ENCODE results near the gene HARS1.
"Not testable (repeated sequence)": the region's sequence is repeated elsewhere in the genome, so short reads cannot be mapped to it uniquely, and the experiment has no call there.

Gene HARS1

DNA sequence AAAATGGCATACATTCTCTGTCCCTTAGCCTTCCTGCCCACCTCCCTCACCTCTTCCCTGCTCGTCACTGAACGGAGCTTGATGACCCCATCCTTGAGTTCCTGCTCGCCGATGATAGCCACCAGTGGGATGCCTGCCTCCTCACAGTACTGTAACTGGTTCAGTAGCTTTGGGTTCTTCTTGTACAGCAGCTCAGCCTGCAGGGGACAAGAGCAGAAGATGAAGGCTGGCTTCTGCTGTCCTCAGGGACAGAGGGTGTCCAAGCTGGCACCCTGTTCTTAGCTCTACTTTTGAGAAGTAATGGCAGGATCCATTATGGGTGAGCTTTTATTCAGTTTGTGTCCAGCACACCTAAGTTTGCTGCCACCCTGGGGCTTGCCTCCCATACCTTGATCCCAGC lies 16.5 kb downstream of the HARS1 start:
- DNase-seq (ENCODE audit: low read depth): no peak

- no peak for DNase-seq (ENCODE audit: low read depth)
These were observed 17.0 kb downstream of the HARS1 start for GRCh38 chr5:140674211-140674610.

- DNase-seq (ENCODE audit: low read depth): no peak
These were observed 17.8 kb downstream of the HARS1 start, which contains the start of gene DND1 for GRCh38 chr5:140673187-140673976. Gene DND1, minus strand, starts transcription at chr5:140673576. Its CDS starts 34 bp downstream, at chr5:140673542.

DNA sequence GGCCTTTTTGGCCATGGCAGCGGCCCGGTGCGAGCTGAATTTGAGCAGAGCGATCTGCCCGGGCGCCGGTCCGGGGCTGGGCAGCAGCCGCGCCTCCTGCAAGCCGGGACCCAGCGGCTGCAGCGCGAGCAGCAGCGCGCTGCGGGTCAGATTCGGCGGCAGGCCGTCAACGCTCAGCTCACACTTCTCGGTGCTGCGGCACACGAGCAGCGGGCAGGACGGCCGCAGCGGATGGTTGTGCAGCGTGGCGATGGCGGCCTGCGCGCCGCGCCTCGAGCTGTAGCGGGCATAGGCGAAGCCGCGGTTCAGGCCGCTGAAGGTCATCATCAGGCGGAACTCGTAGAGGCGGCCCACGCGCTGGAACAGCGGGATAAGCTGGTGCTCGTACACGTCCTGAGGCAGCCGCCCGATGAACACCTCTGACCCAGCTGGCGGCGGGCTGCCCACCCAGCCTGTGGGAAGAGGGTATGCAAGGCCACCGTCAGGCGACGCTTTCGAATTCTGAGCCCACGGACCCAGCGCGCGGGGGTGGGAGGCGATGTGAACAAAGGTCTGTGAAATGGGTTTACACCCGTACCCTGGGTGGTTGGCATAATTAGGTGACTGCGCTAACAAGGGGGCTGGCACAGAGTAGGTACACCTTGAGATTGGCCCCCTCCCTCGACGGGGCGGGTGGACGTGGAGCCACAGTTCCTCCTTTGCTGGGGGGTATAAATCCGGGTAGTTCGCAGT lies 18.5 kb downstream of the HARS1 start:
- no peak for DNase-seq (ENCODE audit: low read depth)

- DNase-seq (ENCODE audit: low read depth): no peak
These were observed 19.6 kb downstream of the HARS1 start for GRCh38 chr5:140671472-140672125.

GRCh38 chr5:140671035-140671434 lies 20.1 kb downstream of the HARS1 start:
- DNase-seq (ENCODE audit: low read depth): not testable (repeated sequence)

GRCh38 chr5:140664359-140665119 lies 26.6 kb downstream of the HARS1 start, which contains the start of gene WDR55:
Gene WDR55, plus strand, starts transcription at chr5:140664904. Its CDS starts 9 bp downstream, at chr5:140664913.
- peak; percentile 91 for DNase-seq (ENCODE audit: low read depth)

GRCh38 chr5:140664030-140664358 lies 27.2 kb downstream of the HARS1 start:
- DNase-seq (ENCODE audit: low read depth): no peak

GRCh38 chr5:140660371-140660770 lies 30.8 kb downstream of the HARS1 start:
- not testable (repeated sequence) for DNase-seq (ENCODE audit: low read depth)

DNA sequence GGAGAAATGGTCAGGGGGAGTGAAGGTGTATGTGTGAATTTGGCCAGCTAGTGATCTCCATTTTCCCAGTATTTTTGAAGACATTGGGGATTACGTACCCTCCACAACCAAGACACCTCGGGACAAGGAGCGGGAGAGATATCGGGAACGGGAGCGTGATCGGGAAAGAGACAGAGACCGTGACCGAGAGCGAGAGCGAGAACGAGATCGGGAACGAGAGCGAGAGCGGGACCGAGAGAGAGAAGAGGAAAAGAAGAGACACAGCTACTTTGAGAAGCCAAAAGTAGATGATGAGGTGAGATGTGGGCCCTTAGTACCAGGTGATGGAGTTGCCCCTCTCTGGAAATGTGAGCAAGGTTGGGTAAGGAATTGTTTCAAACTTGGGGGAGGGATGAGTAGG lies 32.3 kb downstream of the HARS1 start:
- no peak for DNase-seq (ENCODE audit: low read depth)

DNA sequence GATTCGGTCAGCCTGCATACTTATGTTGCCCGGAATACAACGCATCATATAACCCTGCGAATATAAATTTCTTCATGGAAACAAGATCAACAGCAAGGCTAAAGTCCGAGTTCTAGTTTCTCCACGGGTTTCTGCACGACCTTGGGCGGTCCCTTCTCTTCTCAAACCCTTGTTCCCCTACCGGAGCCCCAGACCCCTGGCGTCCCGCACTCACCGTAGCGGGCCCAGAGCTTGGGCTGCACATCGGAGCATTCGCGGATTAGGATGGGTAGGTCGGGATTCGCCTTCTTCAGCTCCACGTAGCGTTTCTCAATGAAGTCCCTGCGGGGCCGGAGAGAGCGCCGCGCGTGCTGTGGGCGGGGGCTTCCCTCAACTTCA lies 44.1 kb downstream of the HARS1 start:
- DNase-seq (ENCODE audit: low read depth): no peak

DNA sequence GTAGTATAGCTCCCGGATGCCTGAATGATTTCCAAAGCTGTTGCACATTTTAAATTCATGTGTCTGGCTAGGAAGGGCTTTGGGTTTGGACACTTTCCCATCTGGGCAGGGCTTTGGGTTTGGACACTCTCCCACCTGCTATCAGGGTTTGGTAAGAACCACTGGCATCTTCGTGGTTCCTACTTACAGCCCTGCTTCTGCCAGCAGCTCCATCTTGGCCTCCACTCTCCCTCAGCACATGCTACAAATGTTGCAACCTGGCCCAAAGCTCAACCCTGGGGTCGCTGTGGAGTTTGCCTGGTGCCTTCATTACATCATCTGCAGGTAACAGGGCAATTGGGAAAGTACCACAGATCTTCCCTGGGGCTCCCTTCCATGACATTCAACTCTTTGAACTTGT lies 48.5 kb downstream of the HARS1 start:
- DNase-seq (ENCODE audit: low read depth): no peak

DNA sequence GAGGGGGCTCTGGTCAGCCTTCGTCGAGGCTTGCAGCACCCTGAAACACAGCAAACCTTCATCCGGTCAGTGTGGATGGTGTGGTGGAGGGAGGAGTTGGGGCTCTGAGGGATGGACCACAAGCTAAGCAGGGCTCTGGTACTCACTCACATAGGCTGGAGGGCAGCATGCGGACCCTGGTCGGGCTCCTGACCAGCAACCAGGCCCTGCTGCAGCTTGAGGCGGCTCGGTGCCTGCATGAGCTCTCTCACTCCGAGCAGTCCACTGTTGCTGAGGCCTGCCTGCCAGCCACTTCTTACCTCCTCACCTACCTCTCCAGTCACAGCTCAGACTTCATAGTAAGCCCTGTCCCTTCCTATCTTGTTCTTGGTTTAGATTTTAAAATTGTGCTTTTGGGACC lies 49.5 kb downstream of the HARS1 start:
- no peak for DNase-seq (ENCODE audit: low read depth)

- peak; percentile 95 for DNase-seq (ENCODE audit: low read depth)
These were observed 51.8 kb downstream of the HARS1 start, which contains the start of gene TMCO6 for GRCh38 chr5:140639148-140639981. Gene TMCO6, plus strand, starts transcription at chr5:140639451. Its CDS starts 77 bp downstream, at chr5:140639528.

DNA sequence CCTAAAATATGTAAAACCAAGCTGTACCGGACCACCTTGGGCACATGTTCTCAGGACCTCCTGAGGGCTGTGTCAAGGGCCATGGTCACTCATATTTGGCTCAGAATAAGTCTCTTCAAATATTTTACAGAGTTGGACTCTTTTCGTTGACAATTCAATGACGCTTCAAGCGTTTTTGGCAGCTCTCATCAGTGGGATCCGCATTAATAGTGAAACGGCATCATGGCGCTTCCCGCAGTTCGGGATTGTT lies 52.3 kb downstream of the HARS1 start:
- not testable (repeated sequence) for DNase-seq (ENCODE audit: low read depth)

DNA sequence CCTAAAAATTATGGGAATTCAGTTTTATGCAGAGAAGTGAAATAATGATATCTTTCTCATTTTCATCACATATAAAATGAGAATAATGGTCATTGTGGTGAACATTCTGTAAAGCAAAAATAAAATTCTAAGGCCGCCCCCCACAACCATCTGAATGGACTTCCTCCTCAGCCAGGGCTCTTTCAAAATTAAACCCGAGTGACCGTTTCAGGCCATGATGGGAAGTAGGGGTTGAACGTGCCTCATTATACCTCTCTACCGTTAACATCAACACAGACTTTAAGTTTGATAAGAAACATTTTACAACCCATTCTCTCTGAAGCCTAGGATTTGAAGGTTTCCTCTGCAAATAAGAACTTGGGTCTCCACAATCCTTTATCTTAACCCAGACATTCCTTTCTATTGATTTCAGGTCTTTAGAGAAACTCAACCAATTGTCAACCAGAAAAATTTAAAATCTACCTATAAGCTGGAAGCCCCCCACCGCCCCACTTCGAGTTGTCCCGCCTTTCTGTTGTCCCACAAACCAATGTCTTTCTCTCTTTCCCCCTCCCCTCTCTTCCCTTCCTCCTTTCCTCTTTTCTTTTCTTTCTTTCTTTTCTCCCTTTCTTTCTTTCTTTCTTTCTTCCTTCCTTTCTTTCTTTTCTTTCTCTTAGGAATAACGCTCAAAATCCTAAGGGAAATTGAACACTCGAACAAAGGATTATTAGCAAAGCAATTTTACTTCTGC lies 53.6 kb downstream of the HARS1 start:
- DNase-seq (ENCODE audit: low read depth): no peak

DNA sequence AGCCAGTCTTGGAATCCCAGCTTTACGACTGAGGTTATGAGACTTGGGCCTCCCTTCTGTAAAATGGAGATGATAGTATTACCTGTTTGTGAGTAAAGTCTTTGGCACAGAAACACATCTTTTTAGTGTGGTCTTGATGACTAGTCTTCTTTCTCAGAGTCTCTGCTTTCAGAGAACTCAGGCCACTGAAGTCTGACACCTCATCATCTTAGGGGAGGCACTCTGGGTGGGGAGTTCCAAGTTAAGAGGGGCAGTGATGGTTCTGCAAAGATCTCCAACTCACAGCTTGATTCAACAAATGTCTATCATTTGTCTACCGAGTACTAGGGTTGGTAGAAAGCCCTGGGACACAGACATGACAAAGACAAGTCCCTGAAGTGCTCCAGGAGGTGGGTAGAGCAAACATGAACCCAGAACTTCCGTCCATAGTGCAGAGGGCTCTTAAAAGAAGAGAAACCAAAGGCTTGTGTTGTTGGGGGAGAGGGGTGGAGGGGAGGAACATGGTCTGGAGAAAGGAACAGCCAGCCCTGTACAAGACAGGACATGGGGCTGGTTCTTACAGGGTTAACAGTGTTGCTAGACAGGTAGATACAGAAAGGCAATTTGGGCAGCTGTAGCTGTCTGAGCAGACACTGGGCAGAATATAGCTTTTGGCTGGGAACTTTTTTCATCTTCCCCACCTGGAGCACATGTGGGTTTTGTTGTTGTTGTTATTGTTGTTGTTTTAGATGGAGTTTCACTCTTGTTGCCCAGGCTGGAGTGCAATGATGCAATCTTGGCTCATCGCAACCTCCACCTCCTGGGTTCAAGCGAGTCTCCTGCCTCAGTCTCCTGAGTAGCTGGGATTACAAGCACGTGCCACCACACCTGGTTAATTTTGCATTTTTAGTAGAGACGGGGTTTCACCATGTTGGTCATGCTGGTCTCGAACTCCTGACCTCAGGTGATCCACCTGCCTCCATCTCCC lies 55.6 kb downstream of the HARS1 start:
- DNase-seq (ENCODE audit: low read depth): no peak

GRCh38 chr5:140634103-140634502 lies 57.1 kb downstream of the HARS1 start:
- no peak for DNase-seq (ENCODE audit: low read depth)

GRCh38 chr5:140633501-140633900 lies 57.7 kb downstream of the HARS1 start:
- DNase-seq (ENCODE audit: low read depth): no peak
